Measurements from ENCODE around the gene CCDC93. TPM values are rescaled to one million over a fixed set of nuclear protein-coding genes. Genes with fewer than 3 reads are reported as not detected.

The CCDC93 gene
- total RNA-seq, 1 experiment from 2014 or later: 31.5 TPM

GRCh38 chr2:117949806-117950205 is 64.1 kb downstream of the CCDC93 start:
- TF ChIP-seq REST (IDR thresholded peaks at IDR 0.05; ENCODE audit: insufficient read depth in 1 of 2, low read depth in 2 of 2, low read length in 1 of 2) (no peak), POLR2AphosphoS5 (IDR thresholded peaks at IDR 0.05; ENCODE audit: low read depth, low read length) (no peak), SIN3A (IDR thresholded peaks at IDR 0.05; ENCODE audit: borderline replicate concordance, insufficient read depth, low read depth, low read length) (no peak), CTCF (IDR thresholded peaks at IDR 0.05) (no peak), TCF7L2 (IDR thresholded peaks at IDR 0.05; ENCODE audit: low read depth, low read length) (no peak)
- POLR2A ChIA-PET: no interaction called here

GRCh38 chr2:117948615-117949014 is 65.3 kb downstream of the CCDC93 start:
- no peak overlapping the region for H3K4me3 ChIP-seq (ENCODE audit: low read depth in 2 of 2, low read length in 2 of 2)
- no peak overlapping the region for H3K27ac ChIP-seq (ENCODE audit: low read length)
- H3K4me1 ChIP-seq (ENCODE audit: control insufficient read depth, insufficient read depth, low read length): no peaks in the 10 kb centered on the region
- ChIA-PET CTCF (no interaction called here), POLR2A (no interaction called here)
- DNase-seq (ENCODE audit: low read depth, low spot score) (no peak), ATAC-seq (no peak)
- BruUV-seq (replicated peaks): no TSS peak
- peaks cover 34% of the 10 kb centered on the region for H3K36me3 ChIP-seq (ENCODE audit: control insufficient read depth, insufficient read depth, low read length)
- in situ Hi-C loops (cut with HindIII; ENCODE audit: low pct_unique_long_range_greater_than_20kb, low sequenced_read_pairs) (no loop called here), intact Hi-C loops (cut with micrococcal nuclease; ENCODE audit: unreplicated experiment) (no loop called here)
- TF ChIP-seq CTCF (IDR thresholded peaks at IDR 0.05) (no peak), POLR2AphosphoS5 (IDR thresholded peaks at IDR 0.05; ENCODE audit: low read depth, low read length) (no peak), TCF7L2 (IDR thresholded peaks at IDR 0.05; ENCODE audit: low read depth, low read length) (no peak), SIN3A (IDR thresholded peaks at IDR 0.05; ENCODE audit: borderline replicate concordance, insufficient read depth, low read depth, low read length) (no peak), REST (IDR thresholded peaks at IDR 0.05; ENCODE audit: insufficient read depth in 1 of 2, low read depth in 2 of 2, low read length in 1 of 2) (no peak)
- no peaks in the 10 kb centered on the region for H3K9me3 ChIP-seq (ENCODE audit: control insufficient read depth, insufficient read depth, low read depth, low read length)
- no peaks in the 10 kb centered on the region for H3K27me3 ChIP-seq (ENCODE audit: control insufficient read depth, insufficient read depth, low read length)

More at GRCh38 chr2:117949806-117950205, 64.1 kb downstream of the CCDC93 start:
- ATAC-seq (no peak), DNase-seq (ENCODE audit: low read depth, low spot score) (no peak)
- in situ Hi-C loops (cut with HindIII; ENCODE audit: low pct_unique_long_range_greater_than_20kb, low sequenced_read_pairs): no loop called here
- BruUV-seq (replicated peaks): no TSS peak
- intact Hi-C loops (cut with micrococcal nuclease; ENCODE audit: unreplicated experiment): no loop called here
- H3K36me3 ChIP-seq (ENCODE audit: control insufficient read depth, insufficient read depth, low read length): peaks cover 26% of the 10 kb centered on the region
- no peaks in the 10 kb centered on the region for H3K4me1 ChIP-seq (ENCODE audit: control insufficient read depth, insufficient read depth, low read length)
- no peaks in the 10 kb centered on the region for H3K27me3 ChIP-seq (ENCODE audit: control insufficient read depth, insufficient read depth, low read length)
- no peak overlapping the region for H3K4me3 ChIP-seq (ENCODE audit: low read depth in 2 of 2, low read length in 2 of 2)
- CTCF ChIA-PET: no interaction called here
- no peaks in the 10 kb centered on the region for H3K9me3 ChIP-seq (ENCODE audit: control insufficient read depth, insufficient read depth, low read depth, low read length)
- no peak overlapping the region for H3K27ac ChIP-seq (ENCODE audit: low read length)
